Left forelimb (tissue), 1 donor: ENCODE measurements around the gene FANCC.
"Not testable (repeated sequence)": the region's sequence is repeated elsewhere in the genome, so short reads cannot be mapped to it uniquely, and the experiment has no call there.

Experiments
- DNase-seq: peaks from one replicate; pipeline ENCODE4 v3.0.0-alpha.2; 2018; ENCODE audit warnings: low spot score

Gene FANCC

GRCh38 chr9:95329061-95329460 is 11.6 kb upstream of the FANCC start:
- DNase-seq, result not testable (repeated sequence)

GRCh38 chr9:95327239-95327865 is 9.8 kb upstream of the FANCC start:
- no peak for DNase-seq

DNA sequence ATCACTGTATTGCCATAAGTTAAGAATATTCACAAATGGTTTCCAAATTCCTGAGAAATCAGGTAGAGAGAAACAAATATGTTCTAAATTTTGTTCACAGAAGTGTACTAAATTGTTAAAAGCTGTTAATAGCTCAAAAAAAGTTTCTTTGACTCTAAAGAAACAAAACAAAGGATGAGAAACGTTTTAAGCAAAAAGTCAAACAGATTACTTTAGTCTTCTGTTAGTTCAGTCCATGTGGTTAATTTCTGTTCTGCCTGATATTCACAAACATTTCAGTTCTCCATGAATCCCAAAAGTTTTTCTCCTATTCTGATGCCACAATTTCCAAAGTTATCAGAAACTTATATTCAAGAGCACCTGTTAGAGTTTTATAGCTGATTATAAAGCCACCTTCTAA is 7.7 kb upstream of the FANCC start:
- DNase-seq, result no peak

DNA sequence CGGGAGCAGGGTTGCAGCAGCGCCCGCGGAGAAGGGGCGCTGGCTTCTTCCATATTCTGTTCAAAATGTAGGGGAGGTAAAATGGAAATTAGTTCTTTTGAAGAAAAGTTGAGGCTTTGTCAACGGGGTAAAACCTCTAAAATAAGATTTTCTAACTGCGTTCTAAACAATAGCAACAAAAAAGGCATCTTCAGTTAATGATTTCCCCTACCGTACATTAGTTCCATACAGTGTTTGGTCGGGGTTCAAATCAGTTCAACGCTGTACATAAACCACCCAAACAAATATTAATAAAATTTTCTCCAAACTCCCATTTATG is 343 bp upstream of the FANCC start:
- no peak for DNase-seq

DNA sequence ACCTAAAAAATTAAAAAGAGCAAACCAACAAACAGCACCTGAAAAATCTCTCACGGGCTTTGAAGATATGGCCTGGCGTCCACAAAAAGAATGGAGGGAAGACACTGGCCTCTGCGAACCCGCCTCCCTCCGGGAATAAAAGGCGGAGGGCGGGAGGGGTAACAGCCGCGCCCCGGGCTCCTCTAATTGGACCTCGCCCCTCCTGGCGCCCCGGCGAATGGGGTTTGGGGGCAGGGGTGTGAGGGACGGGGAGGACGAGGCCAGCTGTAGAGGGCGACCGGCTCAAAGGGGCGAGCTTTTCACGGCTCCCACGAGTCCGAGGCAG is 753 bp downstream of the FANCC start:
- DNase-seq, result peak; percentile 89

DNA sequence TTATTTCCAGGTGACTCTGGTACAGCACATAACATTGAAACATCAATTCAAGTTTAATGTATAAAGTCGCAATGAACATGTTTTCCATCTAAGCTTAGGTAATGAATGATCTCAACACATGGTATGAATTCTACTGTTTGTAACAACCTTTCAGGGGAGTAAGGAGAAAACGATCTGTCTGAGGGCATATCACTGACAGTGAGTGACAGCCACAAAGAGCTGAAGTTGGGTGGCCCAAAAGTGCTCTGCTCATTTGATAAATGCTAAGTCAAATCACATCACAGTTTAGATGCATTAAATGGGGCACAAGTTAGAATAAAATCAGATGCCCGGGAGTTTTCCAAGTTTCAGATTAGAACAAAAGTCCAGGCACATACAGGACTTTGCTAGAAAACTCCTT is 1.2 kb downstream of the FANCC start:
- DNase-seq, result no peak

DNA sequence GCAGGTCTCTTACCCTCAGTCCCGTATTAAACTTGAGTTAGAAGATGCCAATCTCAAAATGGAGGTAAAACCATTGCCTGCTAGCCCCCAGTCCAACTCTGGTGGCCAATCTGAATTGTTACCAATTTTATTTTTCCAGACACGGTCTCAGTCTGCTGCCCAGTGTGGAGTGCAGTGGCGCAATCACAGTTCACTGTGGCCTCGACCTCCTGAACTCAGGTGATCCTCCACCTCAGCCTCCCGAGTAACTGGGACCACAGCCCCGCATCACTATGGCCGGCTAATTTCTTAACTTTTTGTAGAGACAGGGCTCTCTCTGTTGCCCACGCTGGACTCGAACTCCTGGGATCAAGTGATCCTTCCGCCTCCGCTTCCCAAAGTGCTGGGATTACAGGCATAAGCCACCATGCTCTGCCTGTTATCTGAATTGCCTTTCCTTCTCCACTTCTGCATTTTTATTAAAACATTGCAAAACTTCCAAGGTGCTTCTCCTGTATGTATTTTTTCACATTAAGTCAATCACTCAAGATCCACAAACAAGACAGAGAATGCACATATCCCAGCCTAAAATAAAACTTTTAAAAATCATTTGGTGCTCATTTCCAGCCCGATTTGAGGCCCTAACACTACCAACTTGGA is 2.3 kb downstream of the FANCC start:
- no peak for DNase-seq

DNA sequence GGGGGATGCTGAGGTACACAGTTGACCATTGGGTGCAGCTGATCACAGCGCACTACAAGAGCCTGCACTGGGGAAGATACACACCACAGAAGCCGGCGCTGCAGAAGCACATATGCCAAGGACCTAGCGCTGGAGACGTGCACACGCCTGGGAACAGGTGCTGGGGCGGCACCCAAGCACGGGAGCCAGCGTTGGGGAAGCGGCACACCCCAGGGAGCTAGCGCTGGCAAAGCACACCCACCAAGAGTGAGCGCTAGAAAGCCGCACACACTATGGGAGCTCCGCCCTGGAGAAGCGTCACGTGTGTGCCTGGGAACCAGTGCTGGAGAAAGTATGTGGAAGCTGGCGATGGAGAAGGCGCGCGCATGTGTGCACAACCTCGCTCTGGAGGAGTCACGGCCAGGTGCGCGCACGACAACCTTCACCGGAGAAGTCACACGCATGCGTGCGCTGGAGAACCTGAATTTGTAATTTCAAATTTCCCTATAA is 4.5 kb downstream of the FANCC start:
- peak; percentile 76 for DNase-seq

- DNase-seq, result no peak
Measured at GRCh38 chr9:95311961-95312360, 5.5 kb downstream of the FANCC start.

- DNase-seq, result no peak
Measured at GRCh38 chr9:95307538-95307937, 10.0 kb downstream of the FANCC start.

DNA sequence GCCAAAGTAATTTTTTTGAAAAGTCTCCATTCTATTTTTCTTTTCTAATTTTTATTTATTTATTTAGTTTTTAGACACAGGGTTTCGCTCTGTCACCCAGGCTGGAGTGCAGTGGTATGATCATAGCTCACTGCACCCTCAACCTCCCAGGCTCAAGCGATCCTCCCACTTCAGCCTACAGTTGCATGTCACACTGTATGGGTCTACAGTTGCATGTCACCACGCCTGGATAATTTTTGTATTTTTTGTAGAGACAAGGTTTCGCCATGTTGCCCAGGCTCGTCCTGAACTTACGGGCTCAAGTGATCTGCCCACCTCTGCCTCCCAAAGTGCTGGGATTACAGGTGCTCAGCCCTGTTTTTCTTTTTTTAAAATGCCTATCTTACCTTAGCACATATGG is 10.7 kb downstream of the FANCC start:
- DNase-seq, result no peak

DNA sequence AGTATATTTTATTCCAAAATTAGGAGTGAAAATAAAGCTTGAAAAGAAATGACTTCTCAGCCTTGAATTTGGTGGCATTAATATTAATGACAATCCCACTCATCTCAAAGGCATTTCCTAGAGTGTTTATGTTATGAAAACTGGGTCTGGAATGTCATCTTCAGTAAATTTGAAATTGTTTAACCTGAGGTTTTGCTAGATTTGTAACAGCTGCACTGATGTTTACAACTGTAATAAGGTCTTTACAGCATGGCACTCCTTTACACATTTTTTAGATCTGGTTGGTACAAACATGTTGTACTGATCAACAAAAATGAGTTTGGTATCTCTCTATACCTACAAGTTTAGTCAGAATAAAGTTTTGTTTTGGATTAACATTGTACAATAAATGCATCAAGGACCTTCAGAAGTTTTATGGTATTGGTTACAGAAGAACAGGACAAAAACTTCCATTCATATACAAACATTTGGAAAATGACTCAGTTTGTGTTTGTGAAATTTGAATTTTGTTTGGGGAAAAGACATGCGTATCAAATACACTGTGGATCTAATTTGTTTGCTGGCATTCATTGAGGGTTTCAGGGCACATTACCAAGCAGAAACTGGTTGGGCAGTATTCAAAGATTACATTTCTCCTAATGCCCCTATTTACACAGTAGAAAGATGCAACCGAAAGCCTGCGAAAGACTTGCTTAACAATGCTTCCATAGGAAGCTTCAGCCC is 11.6 kb downstream of the FANCC start:
- DNase-seq, result no peak

DNA sequence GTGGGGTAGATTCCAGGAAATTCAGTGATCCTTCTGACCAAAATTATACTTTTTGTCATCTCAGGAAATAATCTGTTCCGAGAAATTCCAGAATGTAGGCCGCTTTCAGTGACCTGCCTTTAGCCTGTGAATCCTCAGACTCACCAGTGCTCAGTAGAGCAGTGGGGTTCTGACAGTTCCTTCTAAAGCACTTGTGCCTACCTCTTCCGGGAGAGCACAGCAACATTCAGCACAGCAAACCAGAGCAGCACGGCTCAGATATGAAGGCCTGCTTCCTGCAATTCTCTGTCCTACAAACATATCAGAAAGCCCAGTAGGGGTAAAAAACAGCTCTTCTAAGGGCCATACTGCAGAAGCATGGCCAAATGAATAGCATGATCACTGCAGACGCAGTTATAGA is 15.0 kb downstream of the FANCC start:
- DNase-seq, result no peak

DNA sequence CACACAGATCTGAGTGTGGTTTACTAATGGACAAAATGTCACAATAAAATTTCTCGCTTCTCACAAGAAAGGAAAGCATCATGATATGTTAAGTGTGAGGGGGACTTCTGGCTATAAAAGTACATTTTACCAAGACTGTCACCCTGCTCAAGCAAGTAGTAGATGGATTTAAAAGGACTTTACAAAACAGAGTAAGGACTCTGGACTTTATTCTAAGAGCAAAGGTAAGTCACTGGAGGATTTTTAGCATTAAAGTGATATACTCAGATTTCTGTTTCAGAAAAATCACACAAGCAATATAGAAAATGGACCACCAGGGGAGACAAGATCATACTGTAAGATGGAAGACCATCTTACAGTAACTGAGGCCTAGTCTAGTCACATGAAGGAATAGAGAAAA is 19.7 kb downstream of the FANCC start:
- DNase-seq, result no peak

GRCh38 chr9:95297316-95297715 is 20.2 kb downstream of the FANCC start:
- DNase-seq, result no peak

GRCh38 chr9:95296761-95297160 is 20.7 kb downstream of the FANCC start:
- DNase-seq, result no peak

GRCh38 chr9:95293296-95293695 is 24.2 kb downstream of the FANCC start:
- DNase-seq, result not testable (repeated sequence)

- no peak for DNase-seq
Measured at GRCh38 chr9:95292226-95292625, 25.3 kb downstream of the FANCC start.

DNA sequence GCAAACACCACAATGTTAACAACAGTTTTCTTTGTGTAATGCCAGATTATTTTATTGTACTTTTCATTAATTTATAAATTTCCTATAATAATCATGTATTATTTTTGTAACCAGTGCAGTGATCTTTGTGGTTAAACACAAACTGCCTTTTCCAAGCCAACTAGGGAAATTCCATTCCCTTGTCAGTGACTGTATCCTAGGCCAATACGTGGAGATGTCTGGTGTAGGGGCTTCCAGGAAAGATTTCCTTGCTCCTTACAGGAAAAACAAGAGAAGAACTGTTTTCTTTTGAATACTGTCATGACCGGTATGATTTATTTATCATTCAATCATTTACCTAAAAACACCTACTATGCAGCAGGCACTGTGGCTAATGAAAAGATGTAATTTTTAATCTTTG is 31.4 kb downstream of the FANCC start:
- DNase-seq, result no peak

DNA sequence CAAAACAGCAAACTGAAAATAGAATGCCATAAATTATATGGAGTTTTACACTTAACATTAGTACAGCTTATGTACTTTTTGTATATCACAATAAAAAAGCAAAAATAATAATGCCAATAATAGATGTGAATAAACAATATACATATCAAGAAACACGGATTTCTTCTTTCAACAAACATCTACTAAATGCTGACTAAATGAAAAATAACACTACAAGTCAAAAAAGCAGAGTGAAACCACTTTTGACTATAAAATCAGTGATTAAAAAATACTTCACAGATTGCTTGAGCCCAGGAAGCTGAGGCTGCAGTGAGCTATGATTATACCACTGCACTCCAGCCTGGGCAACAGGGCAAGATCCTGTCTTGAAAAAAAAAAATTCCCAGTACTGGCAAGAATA is 32.2 kb downstream of the FANCC start:
- DNase-seq, result no peak

DNA sequence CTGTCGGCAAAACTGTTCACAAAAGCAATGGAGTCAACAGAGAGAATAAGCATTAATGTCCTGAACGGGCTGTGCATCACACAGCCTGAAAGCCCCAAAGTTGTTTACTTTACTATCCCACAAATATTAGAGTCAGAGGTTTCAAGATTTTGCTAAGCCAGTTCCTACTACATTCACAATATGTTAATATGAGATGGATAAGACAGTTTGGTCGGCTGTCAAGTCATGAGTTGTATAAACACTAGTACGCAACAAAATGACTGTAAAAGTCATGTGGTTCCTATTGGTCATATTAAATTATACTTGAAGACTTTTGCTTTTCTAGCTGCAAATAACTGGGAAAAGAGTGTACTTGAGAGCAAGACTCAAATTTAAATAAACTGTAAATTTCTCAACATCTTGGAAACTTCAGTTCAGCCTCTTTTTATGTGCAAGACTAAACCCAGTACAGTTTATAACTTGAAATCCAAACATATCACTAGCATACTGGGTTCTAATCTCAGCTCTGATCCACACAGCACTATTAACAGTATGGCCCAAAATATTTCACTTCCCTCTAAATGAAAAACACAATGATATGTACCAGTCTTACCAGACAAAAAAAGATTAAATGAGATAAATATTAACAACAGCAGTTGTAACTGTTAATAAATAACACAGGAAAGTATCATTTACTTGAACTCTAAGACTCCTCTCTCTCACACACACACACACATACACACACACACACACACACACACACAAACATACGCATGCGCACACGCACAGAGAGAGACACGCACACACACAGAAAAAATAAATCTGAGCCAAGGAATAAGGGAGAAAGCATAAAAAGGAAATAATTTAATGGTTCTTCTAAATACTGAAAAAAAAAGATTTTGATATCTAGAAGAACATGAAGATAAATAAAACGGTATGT is 33.1 kb downstream of the FANCC start:
- no peak for DNase-seq

- no peak for DNase-seq
Measured at GRCh38 chr9:95283673-95284072, 33.8 kb downstream of the FANCC start.

DNA sequence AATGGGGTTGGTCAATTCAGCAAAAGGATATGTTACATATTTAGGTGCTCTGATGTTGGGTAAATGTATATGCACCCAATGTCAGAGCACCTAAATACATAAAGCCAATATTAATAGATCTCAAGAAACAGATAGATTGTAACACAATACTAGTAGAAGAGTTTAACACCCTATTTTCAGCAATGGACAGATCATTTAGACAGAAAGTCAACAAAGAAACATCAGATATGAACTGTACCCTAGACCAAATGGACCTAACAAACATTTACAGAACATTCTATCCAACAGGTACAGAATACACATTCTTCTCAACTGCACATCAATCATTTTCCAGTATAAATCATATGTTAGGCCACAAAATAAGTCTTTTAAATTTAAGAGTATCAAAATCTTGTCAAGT is 35.2 kb downstream of the FANCC start:
- no peak for DNase-seq
